ENCODE data around the gene PPP1R17.

PPP1R17 gene

DNA sequence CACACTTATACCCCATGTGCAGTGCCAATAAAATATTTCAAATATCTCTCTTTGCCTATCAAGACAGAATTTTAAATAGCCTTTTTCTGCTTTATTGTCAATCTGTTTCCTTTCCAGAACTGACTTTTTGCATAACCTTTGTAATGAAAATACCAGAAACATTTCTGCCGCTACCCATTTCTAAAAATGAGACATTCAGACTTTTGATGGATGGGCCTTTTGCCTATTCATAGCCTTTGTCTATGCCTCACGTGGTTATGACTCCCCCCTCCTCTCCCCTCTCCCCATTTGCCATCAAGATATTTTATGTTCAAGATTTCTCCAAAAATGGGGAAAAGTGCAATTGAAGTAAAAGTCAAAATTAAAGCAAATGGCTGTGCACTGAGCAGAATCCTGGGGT lies 5.9 kb downstream of the PPP1R17 start:
- Histone ChIP-seq H3K9me3 (ENCODE audit: severe bottlenecking) (no peaks in the 10 kb centered on the region), H3K36me3 (ENCODE audit: low read depth) (no peaks in the 10 kb centered on the region), H3K27me3 (ENCODE audit: insufficient read depth, poor library complexity, severe bottlenecking) (peaks cover 11% of the 10 kb centered on the region), H3K27ac (ENCODE audit: poor library complexity, severe bottlenecking) (no peak overlapping the region), H3K4me3 (ENCODE audit: severe bottlenecking) (no peak overlapping the region), H3K4me1 (ENCODE audit: insufficient read depth, poor library complexity, severe bottlenecking) (no peaks in the 10 kb centered on the region)
- TF ChIP-seq, protein P1, sequence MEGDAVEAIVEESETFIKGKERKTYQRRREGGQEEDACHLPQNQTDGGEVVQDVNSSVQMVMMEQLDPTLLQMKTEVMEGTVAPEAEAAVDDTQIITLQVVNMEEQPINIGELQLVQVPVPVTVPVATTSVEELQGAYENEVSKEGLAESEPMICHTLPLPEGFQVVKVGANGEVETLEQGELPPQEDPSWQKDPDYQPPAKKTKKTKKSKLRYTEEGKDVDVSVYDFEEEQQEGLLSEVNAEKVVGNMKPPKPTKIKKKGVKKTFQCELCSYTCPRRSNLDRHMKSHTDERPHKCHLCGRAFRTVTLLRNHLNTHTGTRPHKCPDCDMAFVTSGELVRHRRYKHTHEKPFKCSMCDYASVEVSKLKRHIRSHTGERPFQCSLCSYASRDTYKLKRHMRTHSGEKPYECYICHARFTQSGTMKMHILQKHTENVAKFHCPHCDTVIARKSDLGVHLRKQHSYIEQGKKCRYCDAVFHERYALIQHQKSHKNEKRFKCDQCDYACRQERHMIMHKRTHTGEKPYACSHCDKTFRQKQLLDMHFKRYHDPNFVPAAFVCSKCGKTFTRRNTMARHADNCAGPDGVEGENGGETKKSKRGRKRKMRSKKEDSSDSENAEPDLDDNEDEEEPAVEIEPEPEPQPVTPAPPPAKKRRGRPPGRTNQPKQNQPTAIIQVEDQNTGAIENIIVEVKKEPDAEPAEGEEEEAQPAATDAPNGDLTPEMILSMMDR (IDR thresholded peaks at IDR 0.05; ENCODE audit: poor library complexity, severe bottlenecking) = no peak
- no peak for ATAC-seq (ENCODE audit: low read depth)
- DNase-seq (ENCODE audit: low spot score) = no peak

DNA sequence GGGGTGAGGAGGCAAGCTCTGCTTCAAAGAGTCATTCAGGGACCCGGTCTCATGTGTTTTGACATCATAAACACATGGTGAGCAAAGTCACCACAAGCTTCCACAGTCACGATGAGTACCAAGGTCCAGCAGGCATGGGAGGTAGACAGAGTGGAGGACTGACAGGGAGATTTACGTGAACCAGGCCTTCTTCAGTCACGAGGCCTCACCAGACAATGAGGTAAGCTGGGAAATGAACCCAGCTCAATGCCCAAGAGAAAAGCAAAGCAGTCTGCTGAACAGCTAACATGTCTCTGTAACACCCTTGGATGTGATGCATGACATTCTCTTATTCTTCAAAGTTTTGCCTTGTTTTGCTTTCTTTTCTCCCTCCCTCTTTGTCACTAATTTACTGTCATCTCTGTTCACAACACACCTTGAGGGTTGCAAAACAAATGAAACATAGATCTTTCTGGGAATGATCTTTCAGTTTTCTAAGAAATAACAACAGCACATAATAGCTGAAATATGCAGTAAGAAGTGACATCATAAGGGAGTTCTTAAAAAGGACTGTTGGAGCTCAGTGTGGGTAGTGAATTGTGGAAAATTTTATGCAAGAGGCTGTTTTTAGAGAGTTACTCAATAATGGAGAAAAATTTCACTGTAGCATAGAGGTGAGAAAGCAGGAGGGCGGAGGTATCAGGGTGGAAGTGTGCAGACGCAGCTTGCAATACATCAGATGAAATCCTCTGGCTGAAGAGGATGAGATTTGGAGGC lies 9.0 kb downstream of the PPP1R17 start:
- ATAC-seq (ENCODE audit: low read depth) (no peak), DNase-seq (ENCODE audit: low spot score) (no peak)
- Histone ChIP-seq H3K27me3 (ENCODE audit: insufficient read depth, poor library complexity, severe bottlenecking) (peaks cover 14% of the 10 kb centered on the region), H3K9me3 (ENCODE audit: severe bottlenecking) (no peaks in the 10 kb centered on the region), H3K4me3 (ENCODE audit: severe bottlenecking) (no peak overlapping the region), H3K4me1 (ENCODE audit: insufficient read depth, poor library complexity, severe bottlenecking) (no peaks in the 10 kb centered on the region), H3K36me3 (ENCODE audit: low read depth) (no peaks in the 10 kb centered on the region), H3K27ac (ENCODE audit: poor library complexity, severe bottlenecking) (no peak overlapping the region)
- TF ChIP-seq, protein P1 (IDR thresholded peaks at IDR 0.05; ENCODE audit: poor library complexity, severe bottlenecking) = no peak

DNA sequence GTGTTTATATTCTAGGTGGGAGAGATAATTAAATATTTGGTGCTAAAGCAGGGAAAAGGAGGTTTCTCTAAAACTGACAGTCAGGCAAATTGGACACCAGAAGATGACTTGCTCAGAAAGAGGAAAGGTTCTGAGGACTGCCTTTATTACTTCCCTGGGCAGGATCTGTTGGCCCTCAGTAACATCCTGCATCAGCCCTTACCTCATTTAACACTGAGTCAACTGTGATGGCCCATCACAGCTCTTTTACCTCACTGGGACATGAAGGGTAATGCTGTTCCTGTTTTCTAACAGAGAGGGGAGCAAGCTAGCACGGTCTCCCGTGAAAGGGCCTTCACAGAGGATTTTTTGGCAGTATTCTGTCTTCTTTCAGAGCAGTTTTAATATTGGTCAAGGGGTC lies 12.0 kb downstream of the PPP1R17 start:
- TF ChIP-seq, protein P1 (IDR thresholded peaks at IDR 0.05; ENCODE audit: poor library complexity, severe bottlenecking) = no peak
- ATAC-seq (ENCODE audit: low read depth) = no peak
- no peak for DNase-seq (ENCODE audit: low spot score)
- Histone ChIP-seq H3K4me3 (ENCODE audit: severe bottlenecking) (no peak overlapping the region), H3K27ac (ENCODE audit: poor library complexity, severe bottlenecking) (no peak overlapping the region), H3K36me3 (ENCODE audit: low read depth) (no peaks in the 10 kb centered on the region), H3K9me3 (ENCODE audit: severe bottlenecking) (no peaks in the 10 kb centered on the region), H3K4me1 (ENCODE audit: insufficient read depth, poor library complexity, severe bottlenecking) (no peaks in the 10 kb centered on the region), H3K27me3 (ENCODE audit: insufficient read depth, poor library complexity, severe bottlenecking) (peaks cover 9% of the 10 kb centered on the region)

DNA sequence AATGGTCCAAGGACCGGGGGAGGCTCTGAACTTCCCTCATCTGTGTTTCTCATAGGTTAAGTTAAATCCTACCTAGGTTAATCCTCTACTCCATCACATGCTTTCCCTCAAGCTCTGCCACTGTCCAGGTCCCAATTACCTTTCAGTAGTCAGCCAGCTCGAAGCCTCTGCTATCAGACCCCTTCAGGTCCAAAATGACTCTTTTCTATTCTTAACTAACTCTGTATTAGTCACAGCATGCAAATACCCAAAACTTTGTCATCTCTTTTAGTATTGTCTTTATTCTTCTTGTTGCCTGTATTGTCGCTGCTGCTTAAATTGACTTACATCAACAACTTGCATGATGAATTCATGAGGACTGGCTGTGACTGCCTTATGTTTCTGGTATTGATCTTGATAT lies 15.3 kb downstream of the PPP1R17 start:
- H3K27me3 ChIP-seq (ENCODE audit: insufficient read depth, poor library complexity, severe bottlenecking) = peaks cover 3% of the 10 kb centered on the region
- TF ChIP-seq, protein P1 (IDR thresholded peaks at IDR 0.05; ENCODE audit: poor library complexity, severe bottlenecking) = no peak
- H3K4me3 ChIP-seq (ENCODE audit: severe bottlenecking) = no peak overlapping the region
- no peaks in the 10 kb centered on the region for H3K36me3 ChIP-seq (ENCODE audit: low read depth)
- DNase-seq (ENCODE audit: low spot score) = no peak
- no peak for ATAC-seq (ENCODE audit: low read depth)
- H3K9me3 ChIP-seq (ENCODE audit: severe bottlenecking) = no peaks in the 10 kb centered on the region
- no peaks in the 10 kb centered on the region for H3K4me1 ChIP-seq (ENCODE audit: insufficient read depth, poor library complexity, severe bottlenecking)
- H3K27ac ChIP-seq (ENCODE audit: poor library complexity, severe bottlenecking) = no peak overlapping the region

DNA sequence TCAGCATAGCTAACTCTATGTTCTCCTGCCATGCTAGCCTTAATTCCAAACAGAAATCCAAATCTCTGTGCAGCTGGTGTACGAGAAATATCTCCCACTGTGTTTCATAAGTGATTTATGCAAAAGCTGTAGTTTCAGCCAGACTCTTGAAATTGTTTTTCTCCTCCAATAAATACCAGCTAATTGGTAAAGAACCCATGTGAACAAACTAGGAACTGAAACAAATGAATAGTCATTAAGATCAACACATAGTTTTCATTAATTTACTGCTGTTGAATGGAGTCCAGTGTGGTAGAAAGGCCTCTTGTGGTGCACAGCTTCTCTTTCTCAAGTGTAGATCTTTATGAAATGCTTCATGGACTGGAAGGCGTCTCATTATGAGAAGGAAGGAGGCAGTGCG lies 18.4 kb downstream of the PPP1R17 start:
- Histone ChIP-seq H3K27me3 (ENCODE audit: insufficient read depth, poor library complexity, severe bottlenecking) (peaks cover under 1% of the 10 kb centered on the region), H3K4me3 (ENCODE audit: severe bottlenecking) (no peak overlapping the region), H3K27ac (ENCODE audit: poor library complexity, severe bottlenecking) (no peak overlapping the region), H3K9me3 (ENCODE audit: severe bottlenecking) (no peaks in the 10 kb centered on the region), H3K36me3 (ENCODE audit: low read depth) (no peaks in the 10 kb centered on the region), H3K4me1 (ENCODE audit: insufficient read depth, poor library complexity, severe bottlenecking) (no peaks in the 10 kb centered on the region)
- no peak for DNase-seq (ENCODE audit: low spot score)
- TF ChIP-seq, protein P1 (IDR thresholded peaks at IDR 0.05; ENCODE audit: poor library complexity, severe bottlenecking) = no peak
- ATAC-seq (ENCODE audit: low read depth) = no peak
